ENCODE measurements around the gene SLC8A1.

SLC8A1 gene

DNA sequence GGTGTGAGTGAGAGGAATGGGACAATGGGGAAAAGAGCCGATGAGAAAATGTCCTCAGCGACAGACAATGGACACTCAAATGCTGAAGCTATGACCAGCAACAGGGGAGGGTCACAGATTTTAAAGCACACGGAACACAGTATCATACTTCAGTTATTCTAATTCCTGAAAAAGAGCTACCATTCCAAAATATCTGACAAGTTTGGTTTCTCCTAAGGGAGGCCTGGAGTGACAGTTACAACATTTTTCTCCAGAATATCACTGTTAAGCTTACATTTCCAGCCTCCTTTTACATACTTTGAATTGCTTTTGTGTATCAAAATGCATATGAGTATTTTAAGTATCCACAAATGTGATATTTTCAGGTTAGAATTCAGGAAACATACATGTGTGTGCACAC lies 351.2 kb downstream of the SLC8A1 start:
- no peak for DNase-seq (ENCODE audit: extremely low read depth, low read depth)
- TF ChIP-seq, protein P1, sequence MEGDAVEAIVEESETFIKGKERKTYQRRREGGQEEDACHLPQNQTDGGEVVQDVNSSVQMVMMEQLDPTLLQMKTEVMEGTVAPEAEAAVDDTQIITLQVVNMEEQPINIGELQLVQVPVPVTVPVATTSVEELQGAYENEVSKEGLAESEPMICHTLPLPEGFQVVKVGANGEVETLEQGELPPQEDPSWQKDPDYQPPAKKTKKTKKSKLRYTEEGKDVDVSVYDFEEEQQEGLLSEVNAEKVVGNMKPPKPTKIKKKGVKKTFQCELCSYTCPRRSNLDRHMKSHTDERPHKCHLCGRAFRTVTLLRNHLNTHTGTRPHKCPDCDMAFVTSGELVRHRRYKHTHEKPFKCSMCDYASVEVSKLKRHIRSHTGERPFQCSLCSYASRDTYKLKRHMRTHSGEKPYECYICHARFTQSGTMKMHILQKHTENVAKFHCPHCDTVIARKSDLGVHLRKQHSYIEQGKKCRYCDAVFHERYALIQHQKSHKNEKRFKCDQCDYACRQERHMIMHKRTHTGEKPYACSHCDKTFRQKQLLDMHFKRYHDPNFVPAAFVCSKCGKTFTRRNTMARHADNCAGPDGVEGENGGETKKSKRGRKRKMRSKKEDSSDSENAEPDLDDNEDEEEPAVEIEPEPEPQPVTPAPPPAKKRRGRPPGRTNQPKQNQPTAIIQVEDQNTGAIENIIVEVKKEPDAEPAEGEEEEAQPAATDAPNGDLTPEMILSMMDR (IDR thresholded peaks at IDR 0.05; ENCODE audit: low read depth, low read length): no peak

GRCh38 chr2:40098786-40099470 lies 353.0 kb downstream of the SLC8A1 start:
- DNase-seq (ENCODE audit: extremely low read depth, low read depth): no peak
- TF ChIP-seq, protein P1 (IDR thresholded peaks at IDR 0.05; ENCODE audit: low read depth, low read length): no peak

GRCh38 chr2:40097691-40098385 lies 354.1 kb downstream of the SLC8A1 start:
- TF ChIP-seq, protein P1 (IDR thresholded peaks at IDR 0.05; ENCODE audit: low read depth, low read length): no peak
- DNase-seq (ENCODE audit: extremely low read depth, low read depth): no peak

DNA sequence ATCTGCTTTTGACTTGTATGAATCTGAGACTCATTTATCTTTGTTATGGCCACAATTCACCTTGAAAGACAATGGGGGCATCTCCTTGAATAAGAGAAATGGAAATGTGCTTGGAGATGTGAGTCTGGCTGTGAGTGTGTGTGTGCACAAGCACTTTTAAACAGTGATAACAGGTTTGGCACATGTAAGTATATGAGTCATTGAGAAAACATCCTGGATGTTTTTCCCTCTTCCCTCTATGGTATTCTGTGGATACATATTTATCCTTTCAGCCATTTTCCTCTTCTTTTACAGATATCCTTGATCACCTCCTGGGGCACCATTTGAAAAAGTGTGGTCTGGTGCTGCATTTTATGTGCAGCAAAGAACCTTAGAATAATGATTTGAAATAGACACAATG lies 355.5 kb downstream of the SLC8A1 start:
- TF ChIP-seq, protein P1 (IDR thresholded peaks at IDR 0.05; ENCODE audit: low read depth, low read length): no peak
- no peak for DNase-seq (ENCODE audit: extremely low read depth, low read depth)

DNA sequence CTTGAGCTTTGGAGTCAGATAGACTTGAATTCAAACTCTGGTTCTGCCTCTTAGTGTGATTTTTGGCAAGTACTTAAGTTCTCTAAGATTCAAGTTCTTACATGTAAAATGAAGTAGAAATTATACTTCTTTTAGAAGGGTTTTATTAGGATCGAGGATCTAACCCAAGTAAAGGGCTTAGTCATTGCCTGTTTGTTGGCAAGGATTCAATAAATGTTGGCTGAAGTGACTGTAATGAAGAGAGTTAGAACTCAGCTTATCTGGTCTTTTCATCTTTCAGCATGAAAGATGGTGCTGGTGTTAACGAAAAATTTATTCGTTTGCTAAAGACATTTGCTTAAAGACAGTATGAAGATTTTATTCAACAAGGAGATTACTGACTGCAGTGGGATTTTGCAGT lies 356.9 kb downstream of the SLC8A1 start:
- TF ChIP-seq, protein P1 (IDR thresholded peaks at IDR 0.05; ENCODE audit: low read depth, low read length): no peak
- no peak for DNase-seq (ENCODE audit: extremely low read depth, low read depth)

GRCh38 chr2:40094451-40094850 lies 357.4 kb downstream of the SLC8A1 start:
- TF ChIP-seq, protein P1 (IDR thresholded peaks at IDR 0.05; ENCODE audit: low read depth, low read length): no peak
- DNase-seq (ENCODE audit: extremely low read depth, low read depth): no peak

- DNase-seq (ENCODE audit: extremely low read depth, low read depth): no peak
- TF ChIP-seq, protein P1 (IDR thresholded peaks at IDR 0.05; ENCODE audit: low read depth, low read length): no peak
Measured at GRCh38 chr2:40093021-40093675, 358.7 kb downstream of the SLC8A1 start.

Data from AG09319 (cell line).